Endodermal cell (in vitro differentiated cells): Measurements from ENCODE around the gene HPN. TPM values are rescaled to one million over a fixed set of nuclear protein-coding genes. Genes with fewer than 3 reads are reported as not detected.
"Not testable (repeated sequence)": the region's sequence is repeated elsewhere in the genome, so short reads cannot be mapped to it uniquely, and the experiment has no call there.

Experiments
- DNase-seq: peaks from one replicate; pipeline ENCODE4 v3.0.0-alpha.2; 2017
- H3K27ac ChIP-seq: 2 replicates; pipeline ENCODE4 v1.5.1; 2013; ENCODE audit warnings: mild to moderate bottlenecking, low read depth, low read length, moderate library complexity
- H3K27me3 ChIP-seq: 2 replicates; pipeline ENCODE4 v1.6.1; 2013; ENCODE audit warnings: mild to moderate bottlenecking, low read length, moderate library complexity; ENCODE audit not compliant: insufficient read depth, control insufficient read depth, poor library complexity, severe bottlenecking
- H3K36me3 ChIP-seq: 2 replicates; pipeline ENCODE4 v1.7.0; 2013; ENCODE audit warnings: mild to moderate bottlenecking, low read length, moderate library complexity; ENCODE audit not compliant: control insufficient read depth, insufficient read depth
- H3K4me1 ChIP-seq: one replicate; pipeline ENCODE4 v1.7.0; 2013; ENCODE audit warnings: low read length; ENCODE audit not compliant: control insufficient read depth, insufficient read depth
- H3K4me3 ChIP-seq: 2 replicates; pipeline ENCODE4 v1.5.1; 2013; ENCODE audit warnings: mild to moderate bottlenecking, low read length, moderate library complexity
- H3K9ac ChIP-seq: 2 replicates; pipeline ENCODE4 v1.6.1; 2013; ENCODE audit warnings: mild to moderate bottlenecking, low read length, moderate library complexity; ENCODE audit not compliant: poor library complexity, severe bottlenecking; ENCODE audit errors: extremely low read depth
- H3K9me3 ChIP-seq: 2 replicates; pipeline ENCODE4 v1.6.1; 2013; ENCODE audit warnings: mild to moderate bottlenecking, low read length, moderate library complexity; ENCODE audit not compliant: control insufficient read depth
- H3K27ac Mint-ChIP-seq: 2 replicates; pipeline ENCODE4 v1.8.0; 2020; ENCODE audit warnings: mixed read lengths
- H3K27me3 Mint-ChIP-seq: 2 replicates; pipeline ENCODE4 v1.8.0; 2021; ENCODE audit warnings: mild to moderate bottlenecking, mixed read lengths; ENCODE audit not compliant: insufficient read depth
- H3K36me3 Mint-ChIP-seq: 2 replicates; pipeline ENCODE4 v1.8.0; 2020; ENCODE audit warnings: low read depth, mixed read lengths
- H3K4me1 Mint-ChIP-seq: 2 replicates; pipeline ENCODE4 v1.8.0; 2020; ENCODE audit warnings: mixed read lengths
- H3K4me3 Mint-ChIP-seq: 2 replicates; pipeline ENCODE4 v1.8.0; 2020; ENCODE audit warnings: mild to moderate bottlenecking, moderate library complexity, mixed read lengths
- H3K9me3 Mint-ChIP-seq: 2 replicates; pipeline ENCODE4 v1.8.0; 2020; ENCODE audit warnings: mild to moderate bottlenecking, mixed read lengths
- WGBS, 2 experiments: methylation state at CpG; one replicate each; pipeline versions ENCODE4 v1.1.5 to v1.1.7; 2013; ENCODE audit warnings: missing lambda C conversion rate in 2 of 2, mixed read lengths in 1 of 2; ENCODE audit not compliant: insufficient coverage in 1 of 2, insufficient read length in 1 of 2; 5-methylcytosine and 5-hydroxymethylcytosine counted together
- total RNA-seq, 2 donors: library from RNA; stranded (reverse); fragmentation: NEBNext Ultra II Directional in 1 of 2; extraction: Animal tissue kit (Norgen Biotek cat#: 25700) in 1 of 2; gene quantifications; 2 replicates in 1 of 2; 3 replicates in 1 of 2; pipeline ENCODE4 v1.2.1, GENCODE V29; 2021
- TF ChIP-seq, protein P1 (sequence below): fragments of 200-600 bp; sonication (generic); conservative IDR thresholded peaks from 2 replicates; pipeline ENCODE4 v1.5.0; 2021; ENCODE audit warnings: antibody characterized with exemption, mild to moderate bottlenecking

HPN gene
- total RNA-seq, 2 donors from 2014 or later: 29.0 to 49.6 TPM

DNA sequence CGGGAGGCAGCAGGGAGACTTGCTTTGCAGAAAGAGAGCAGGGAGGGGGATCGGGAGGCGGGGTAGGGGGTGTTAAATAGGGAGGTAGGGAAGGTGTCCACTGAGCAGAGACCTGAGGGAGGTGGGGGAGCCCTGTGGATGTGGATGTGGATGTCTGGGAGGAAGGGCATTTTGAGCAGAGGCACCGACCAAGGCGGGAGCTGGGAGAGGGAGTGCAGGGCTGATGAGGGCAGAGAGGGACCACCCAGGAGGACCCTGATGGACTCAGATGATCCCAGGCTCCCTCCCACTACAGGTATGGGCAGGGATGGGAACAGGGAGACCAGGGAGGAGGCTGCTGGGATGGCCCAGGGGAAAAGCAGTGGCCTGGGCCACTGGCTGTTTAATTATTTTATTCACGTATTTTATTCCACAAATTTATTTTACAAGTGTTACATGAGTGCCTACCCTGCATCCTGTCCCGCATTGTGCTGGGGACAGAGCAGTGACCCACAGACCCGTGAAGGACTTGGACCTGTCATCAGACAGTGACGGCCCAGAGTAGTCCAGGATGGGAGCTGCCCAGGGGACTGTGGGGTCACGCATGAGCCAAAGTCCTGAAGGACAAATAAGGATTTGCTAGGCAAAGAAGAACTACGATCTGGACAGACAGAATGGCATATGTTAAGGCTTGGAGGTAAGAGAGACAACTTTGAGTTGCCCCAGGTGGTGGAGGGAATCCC, 36.1 kb upstream of the HPN start:
- DNase-seq: no peak
- Histone ChIP-seq H3K27me3 (no peaks in the 10 kb centered on the region), H3K4me1 (no peaks in the 10 kb centered on the region), H3K4me3 (no peak overlapping the region), H3K27ac (no peak overlapping the region), H3K9me3 (no peaks in the 10 kb centered on the region), H3K9ac (no peak overlapping the region), H3K36me3 (peaks cover 33% of the 10 kb centered on the region)
- peak overlapping the region; percentile 52 for H3K27ac Mint-ChIP-seq
- H3K4me1 Mint-ChIP-seq: peaks cover 28% of the 10 kb centered on the region
- no peak overlapping the region for H3K4me3 Mint-ChIP-seq
- peaks cover 41% of the 10 kb centered on the region for H3K36me3 Mint-ChIP-seq
- H3K9me3 Mint-ChIP-seq: no peaks in the 10 kb centered on the region
- H3K27me3 Mint-ChIP-seq: no peaks in the 10 kb centered on the region
- WGBS, 2 experiments: 91 to 98% methylated on average over 6 to 11 of the region's 11 CpGs
- TF ChIP-seq, protein P1, sequence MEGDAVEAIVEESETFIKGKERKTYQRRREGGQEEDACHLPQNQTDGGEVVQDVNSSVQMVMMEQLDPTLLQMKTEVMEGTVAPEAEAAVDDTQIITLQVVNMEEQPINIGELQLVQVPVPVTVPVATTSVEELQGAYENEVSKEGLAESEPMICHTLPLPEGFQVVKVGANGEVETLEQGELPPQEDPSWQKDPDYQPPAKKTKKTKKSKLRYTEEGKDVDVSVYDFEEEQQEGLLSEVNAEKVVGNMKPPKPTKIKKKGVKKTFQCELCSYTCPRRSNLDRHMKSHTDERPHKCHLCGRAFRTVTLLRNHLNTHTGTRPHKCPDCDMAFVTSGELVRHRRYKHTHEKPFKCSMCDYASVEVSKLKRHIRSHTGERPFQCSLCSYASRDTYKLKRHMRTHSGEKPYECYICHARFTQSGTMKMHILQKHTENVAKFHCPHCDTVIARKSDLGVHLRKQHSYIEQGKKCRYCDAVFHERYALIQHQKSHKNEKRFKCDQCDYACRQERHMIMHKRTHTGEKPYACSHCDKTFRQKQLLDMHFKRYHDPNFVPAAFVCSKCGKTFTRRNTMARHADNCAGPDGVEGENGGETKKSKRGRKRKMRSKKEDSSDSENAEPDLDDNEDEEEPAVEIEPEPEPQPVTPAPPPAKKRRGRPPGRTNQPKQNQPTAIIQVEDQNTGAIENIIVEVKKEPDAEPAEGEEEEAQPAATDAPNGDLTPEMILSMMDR: no peak

DNA sequence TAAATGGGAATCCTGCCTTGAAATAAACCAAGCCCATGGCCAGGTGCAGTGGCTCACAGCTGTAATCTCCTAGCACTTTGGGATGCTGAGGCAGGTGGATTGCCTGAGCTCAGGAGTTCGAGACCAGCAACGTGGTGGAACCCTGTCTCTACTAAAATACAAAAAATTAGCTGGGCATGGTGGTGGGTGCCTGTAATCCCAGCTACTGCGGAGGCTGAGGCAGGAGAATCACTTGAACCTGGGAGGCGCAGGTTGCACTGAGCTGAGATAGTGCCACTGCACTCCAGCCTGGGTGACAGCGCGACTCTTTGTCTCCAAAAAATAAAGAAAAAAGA, 35.5 kb upstream of the HPN start:
- not testable (repeated sequence) for DNase-seq, H3K4me3 Mint-ChIP-seq, H3K9me3 ChIP-seq, H3K9ac ChIP-seq, H3K4me1 ChIP-seq, H3K9me3 Mint-ChIP-seq, H3K27me3 ChIP-seq, H3K27me3 Mint-ChIP-seq, H3K27ac ChIP-seq, H3K4me3 ChIP-seq
- 98 to 100% methylated on average over 5 to 6 of the region's 6 CpGs for WGBS, 2 experiments
- peaks cover 37% of the 10 kb centered on the region for H3K36me3 ChIP-seq
- H3K36me3 Mint-ChIP-seq: peaks cover 44% of the 10 kb centered on the region
- peaks cover 28% of the 10 kb centered on the region for H3K4me1 Mint-ChIP-seq
- H3K27ac Mint-ChIP-seq: peak overlapping the region; percentile 52

DNA sequence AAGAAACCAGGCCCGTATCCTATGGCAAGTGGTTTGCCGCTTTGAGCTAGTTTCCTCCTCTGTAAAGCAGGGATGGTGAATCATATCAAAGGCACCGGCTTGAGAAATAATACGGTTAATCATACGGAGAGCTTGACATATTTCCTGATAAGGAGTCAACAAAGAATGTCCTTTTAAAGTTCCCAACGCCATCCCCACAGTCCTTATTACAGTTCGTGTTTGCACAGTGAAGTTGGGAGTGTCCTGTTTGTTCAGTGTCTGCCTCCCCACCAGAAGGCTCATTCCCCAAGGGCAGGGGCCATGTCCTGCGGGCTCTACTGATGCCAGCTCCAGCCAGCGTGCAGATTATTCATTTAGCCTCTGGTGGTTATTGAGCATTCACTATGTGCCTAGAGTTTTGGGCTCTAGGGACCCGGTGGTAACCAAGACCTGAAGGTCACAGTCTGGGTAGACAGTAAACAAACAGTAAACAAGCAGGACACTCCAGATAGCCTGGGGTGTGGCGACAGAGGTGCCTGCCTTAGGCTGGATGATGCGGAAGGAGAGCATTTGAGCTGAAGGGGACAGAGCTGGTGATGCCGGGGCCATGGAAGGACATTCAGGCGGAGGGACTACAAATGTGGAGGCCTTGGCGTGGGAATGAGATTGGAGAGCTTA, 35.1 kb upstream of the HPN start:
- no peaks in the 10 kb centered on the region for H3K4me1 ChIP-seq
- Mint-ChIP-seq H3K9me3 (no peaks in the 10 kb centered on the region), H3K27me3 (no peaks in the 10 kb centered on the region), H3K27ac (peak overlapping the region; percentile 40), H3K36me3 (peaks cover 44% of the 10 kb centered on the region), H3K4me1 (peaks cover 23% of the 10 kb centered on the region), H3K4me3 (no peak overlapping the region)
- no peak for DNase-seq
- H3K9ac ChIP-seq: no peak overlapping the region
- 95 to 99% methylated on average over 10 to 15 of the region's 15 CpGs for WGBS, 2 experiments
- TF ChIP-seq, protein P1: no peak
- no peak overlapping the region for H3K27ac ChIP-seq
- no peaks in the 10 kb centered on the region for H3K27me3 ChIP-seq
- H3K4me3 ChIP-seq: no peak overlapping the region
- H3K36me3 ChIP-seq: peaks cover 42% of the 10 kb centered on the region
- no peaks in the 10 kb centered on the region for H3K9me3 ChIP-seq
